ENCODE measurements around the gene TSSC4.

TSSC4 gene

DNA sequence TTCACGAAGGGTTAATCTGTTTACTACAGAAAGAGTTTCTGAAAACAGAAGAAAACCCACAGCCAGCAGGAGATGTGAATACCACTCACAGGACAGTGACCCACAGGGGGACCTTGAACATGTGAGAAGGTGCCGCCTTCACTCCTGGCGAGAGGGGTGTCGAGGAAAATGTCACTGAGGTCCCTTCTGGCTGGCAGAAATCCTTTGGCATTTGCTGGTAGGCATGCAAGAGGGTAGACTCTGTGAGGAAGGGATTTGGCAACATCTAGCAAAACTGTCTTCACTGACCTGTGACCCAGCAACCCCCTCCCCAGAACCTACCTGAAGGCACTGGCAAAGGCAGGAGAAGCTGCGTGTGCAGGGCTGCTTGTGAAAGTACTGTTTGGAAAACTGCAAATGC is 52.9 kb downstream of the TSSC4 start:
- DNase-seq (ENCODE audit: insufficient read length, low spot score) (no peak), FAIRE-seq (no peak)
- no peak for TF ChIP-seq CTCF (IDR thresholded peaks at IDR 0.05; ENCODE audit: insufficient read depth, missing control alignments)

Measured in D721Med (cell line).